Psoas muscle (tissue), 8 donors: ENCODE data around the gene WIPF2. TPM values are rescaled to one million over a fixed set of nuclear protein-coding genes. Genes with fewer than 3 reads are reported as not detected.
"Not testable (repeated sequence)": the region's sequence is repeated elsewhere in the genome, so short reads cannot be mapped to it uniquely, and the experiment has no call there.

ENCODE experiments used
- ATAC-seq, 4 donors: fragments of 200-7000 bp; cut with Tn5 transposase; one replicate each; pipeline ENCODE4 v1.9.1; 2020; ENCODE audit warnings: moderate library complexity in 3 of 4, mild to moderate bottlenecking in 2 of 4
- DNase-seq, 2 donors: peaks; one replicate each; pipeline ENCODE4 v3.0.0-alpha.2; 2020
- H3K27ac ChIP-seq: fragments of 200-600 bp; one replicate; pipeline ENCODE4 v1.8.0; 2022
- H3K27me3 ChIP-seq, 3 donors: fragments of 200-600 bp in 1 of 3; one replicate each; pipeline versions ENCODE4 v1.6.1 to v1.8.0; 2013 to 2022; ENCODE audit warnings: low read length in 2 of 3, mild to moderate bottlenecking in 2 of 3, moderate library complexity in 1 of 3; ENCODE audit not compliant: insufficient read depth in 3 of 3
- H3K36me3 ChIP-seq, 2 donors: fragments of 200-600 bp in 1 of 2; one replicate each; pipeline versions ENCODE4 v1.6.1 to v1.8.0; 2013 to 2022; ENCODE audit warnings: low read depth in 1 of 2, mild to moderate bottlenecking in 1 of 2, moderate library complexity in 1 of 2; ENCODE audit not compliant: insufficient read depth in 1 of 2
- H3K4me1 ChIP-seq: fragments of 200-600 bp; one replicate; pipeline ENCODE4 v1.8.0; 2022
- H3K4me3 ChIP-seq: fragments of 200-600 bp; one replicate; pipeline ENCODE4 v1.8.0; 2022; ENCODE audit warnings: mild to moderate bottlenecking
- H3K9me3 ChIP-seq: fragments of 200-600 bp; one replicate; pipeline ENCODE4 v1.8.0; 2022
- CTCF ChIP-seq: fragments of 200-600 bp; IDR thresholded peaks from one replicate; pipeline ENCODE4 v1.8.0; 2022; ENCODE audit warnings: antibody characterized with exemption
- WGBS, 3 donors: extraction: QIAGEN DNeasy Blood & Tissue Kit; methylation state at CpG; one replicate each; pipeline versions ENCODE4 v1.1.6 to v1.1.7; 2013; 5-methylcytosine and 5-hydroxymethylcytosine counted together
- intact Hi-C, 2 donors: fragments of 100-400 bp; cut with DNase I; formaldehyde crosslinking; loops; one replicate each; pipeline versions ENCODE4 v1.11.0 to v1.14.2; 2022
- polyA plus RNA-seq, 3 donors: library from polyadenylated mRNA; stranded (reverse); fragments of 200-250 nt; gene quantifications; one replicate each; pipeline ENCODE4 v1.2.3, GENCODE V29; 2013
- total RNA-seq, 4 donors: library from RNA; stranded (reverse); fragmentation: NEBNext Ultra II Directional in 2 of 4; extraction: Animal tissue kit (Norgen Biotek cat#: 25700) in 2 of 4; gene quantifications; one replicate each; pipeline versions ENCODE4 v1.2.1 to v1.2.4, GENCODE V29; 2021 to 2023
- donor health status: healthy with polysubstance abuse.
- donor health status: DM: no; HTN: no; CAD: no; lungs with moderate emphysema.
- donor health status: Bipolar disorder and iron deficiency.
- donor health status: healthy.
- donor health status: DM: yes; HTN: yes; CAD: no.
- donor health status: DM: no; HTN: no; CAD: no.
- donor health status: DM: no; HTN: no; CAD: no.
- donor health status: DM: yes; HTN: yes; CAD: no.

WIPF2 gene
- total and polyA plus RNA-seq, 7 donors, result 4.0 to 10.5 (median 8.1) TPM

- DNase-seq, result no peak
- Histone ChIP-seq H3K9me3 (no peaks in the 10 kb centered on the region), H3K4me1 (peaks cover 4% of the 10 kb centered on the region), H3K27ac (no peak overlapping the region), H3K36me3 (peaks cover 0 to 6% of the 10 kb centered on the region in 2 donors), H3K27me3 (no peaks in the 10 kb centered on the region), H3K4me3 (no peak overlapping the region)
- WGBS, 3 donors, result 55 to 75% (median 60%) methylated on average over 5 of the region's 5 CpGs
- no peak for ATAC-seq
- intact Hi-C loops, result no loop called here
- no peak for TF ChIP-seq CTCF
These were observed 5.8 kb downstream of the WIPF2 start for GRCh38 chr17:40224718-40225550.

DNA sequence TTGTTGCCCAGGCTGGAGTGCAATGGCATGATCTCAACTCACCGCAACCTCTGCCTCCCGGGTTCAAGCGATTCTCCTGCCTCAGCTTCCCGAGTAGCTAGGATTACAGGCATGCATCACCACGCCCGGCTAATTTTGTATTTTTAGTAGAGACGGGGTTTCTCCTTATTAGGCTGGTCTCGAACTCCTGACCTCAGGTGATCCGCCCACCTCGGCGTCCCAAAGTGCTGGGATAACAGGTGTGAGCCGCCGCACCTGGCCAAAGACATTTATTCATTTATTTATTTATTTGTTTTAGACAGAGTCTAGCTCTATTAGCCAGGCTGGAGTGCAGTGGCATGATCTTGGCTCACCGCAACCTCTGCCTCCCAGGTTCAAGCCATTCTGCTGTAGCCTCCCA, 10.0 kb downstream of the WIPF2 start:
- H3K4me1 ChIP-seq, ATAC-seq, H3K27me3 ChIP-seq, H3K9me3 ChIP-seq, H3K4me3 ChIP-seq, H3K27ac ChIP-seq, DNase-seq, intact Hi-C loops: not testable (repeated sequence)
- 92 to 95% (median 93%) methylated on average over 14 of the region's 14 CpGs for WGBS, 3 donors
- peaks cover 0 to 25% of the 10 kb centered on the region in 2 donors for H3K36me3 ChIP-seq

DNA sequence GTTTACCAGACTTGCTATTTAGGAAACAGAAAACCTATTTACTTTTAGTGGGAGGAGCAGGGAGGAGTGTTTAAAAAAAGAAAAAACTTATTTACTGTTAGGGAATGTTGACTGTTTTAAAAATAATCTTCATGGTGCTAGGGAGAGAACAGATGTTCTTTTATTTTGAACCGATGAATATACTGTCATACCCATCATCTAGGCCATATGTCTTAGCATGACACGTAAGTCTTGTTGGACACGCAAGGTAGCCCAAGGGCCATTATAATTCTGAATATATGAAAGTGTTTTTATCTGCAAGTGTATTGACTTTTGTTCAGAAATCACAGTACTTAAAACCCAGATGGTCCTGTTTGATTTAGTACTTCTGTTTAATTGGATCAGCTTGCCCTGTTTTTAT, 11.6 kb downstream of the WIPF2 start:
- Histone ChIP-seq H3K27ac (no peak overlapping the region), H3K36me3 (peaks cover 0 to 30% of the 10 kb centered on the region in 2 donors), H3K4me3 (no peak overlapping the region), H3K27me3 (no peaks in the 10 kb centered on the region), H3K4me1 (no peaks in the 10 kb centered on the region), H3K9me3 (no peaks in the 10 kb centered on the region)
- no peak for DNase-seq
- intact Hi-C loops, result no loop called here
- no peak for TF ChIP-seq CTCF
- WGBS, 3 donors, result 64 to 71% (median 67%) methylated on average over 3 of the region's 3 CpGs
- ATAC-seq, result no peak

DNA sequence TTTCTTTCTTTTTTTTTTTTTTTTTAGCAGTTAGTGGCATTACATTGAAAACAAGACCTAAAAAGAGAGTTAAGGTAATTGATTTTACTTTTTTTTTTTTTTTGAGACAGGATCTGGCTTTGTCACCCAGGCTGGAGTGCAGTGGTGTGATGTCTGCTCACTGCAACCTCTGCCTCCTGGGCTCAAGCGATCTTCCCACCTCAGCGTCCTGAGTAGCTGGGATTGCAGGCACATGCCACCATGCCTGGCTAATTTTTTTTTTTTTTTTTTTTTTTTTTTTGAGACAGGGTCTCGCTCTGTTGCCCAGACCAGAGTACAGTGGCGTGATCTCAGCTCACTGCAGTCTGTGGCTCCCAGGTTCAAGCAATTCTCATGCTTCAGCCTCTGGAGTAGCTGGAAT, 12.8 kb downstream of the WIPF2 start:
- H3K9me3 ChIP-seq, DNase-seq, ATAC-seq, intact Hi-C loops, H3K27me3 ChIP-seq, H3K4me1 ChIP-seq, H3K4me3 ChIP-seq, H3K27ac ChIP-seq: not testable (repeated sequence)
- WGBS, 3 donors, result 95 to 98% (median 97%) methylated on average over 4 of the region's 4 CpGs
- H3K36me3 ChIP-seq, result peaks cover 0 to 27% of the 10 kb centered on the region in 2 donors

- no peak for TF ChIP-seq CTCF
- WGBS, 3 donors, result 69 to 78% (median 71%) methylated on average over 4 of the region's 4 CpGs
- Histone ChIP-seq H3K9me3 (no peaks in the 10 kb centered on the region), H3K27ac (no peak overlapping the region), H3K27me3 (no peaks in the 10 kb centered on the region), H3K36me3 (no peaks in the 10 kb centered on the region), H3K4me1 (no peaks in the 10 kb centered on the region), H3K4me3 (no peak overlapping the region)
- DNase-seq, result no peak
- no peak for ATAC-seq
- intact Hi-C loops, result no loop called here
These were observed 22.2 kb downstream of the WIPF2 start for GRCh38 chr17:40241252-40241834.
